HG02642 (cell line): ENCODE results near the gene TSPAN11.
"Not testable (repeated sequence)": the region's sequence is repeated elsewhere in the genome, so short reads cannot be mapped to it uniquely, and the experiment has no call there.

Experiments used
- ATAC-seq: cut with Tn5 transposase; IDR thresholded peaks from one replicate; pipeline ENCODE4 v1.9.1; 2021; ENCODE audit warnings: mild to moderate bottlenecking; ENCODE audit not compliant: unreplicated experiment, poor library complexity

TSPAN11 gene

GRCh38 chr12:31011746-31012566, 85.4 kb downstream of the TSPAN11 start:
- ATAC-seq, result no peak

GRCh38 chr12:31012567-31012891, 86.0 kb downstream of the TSPAN11 start:
- ATAC-seq, result not testable (repeated sequence)

GRCh38 chr12:31015215-31015614, 88.7 kb downstream of the TSPAN11 start:
- no peak for ATAC-seq

GRCh38 chr12:31016057-31016456, 89.5 kb downstream of the TSPAN11 start:
- no peak for ATAC-seq

GRCh38 chr12:31017535-31017934, 91.0 kb downstream of the TSPAN11 start:
- no peak for ATAC-seq

GRCh38 chr12:31018106-31018789, 91.7 kb downstream of the TSPAN11 start:
- ATAC-seq, result no peak

- no peak for ATAC-seq
Observed at GRCh38 chr12:31018790-31019505, 92.4 kb downstream of the TSPAN11 start.

GRCh38 chr12:31019561-31019960, 93.0 kb downstream of the TSPAN11 start:
- no peak for ATAC-seq

- no peak for ATAC-seq
Observed at GRCh38 chr12:31019976-31020375, 93.4 kb downstream of the TSPAN11 start.

- no peak for ATAC-seq
Observed at GRCh38 chr12:31020385-31021166, 94.0 kb downstream of the TSPAN11 start.

GRCh38 chr12:31021181-31021580, 94.6 kb downstream of the TSPAN11 start:
- no peak for ATAC-seq

- no peak for ATAC-seq
Observed at GRCh38 chr12:31021809-31022494, 95.4 kb downstream of the TSPAN11 start.

- no peak for ATAC-seq
Observed at GRCh38 chr12:31023271-31023724, 96.8 kb downstream of the TSPAN11 start.

GRCh38 chr12:31026202-31026601, 99.7 kb downstream of the TSPAN11 start:
- ATAC-seq, result no peak

GRCh38 chr12:31027006-31027405, 100.5 kb downstream of the TSPAN11 start:
- not testable (repeated sequence) for ATAC-seq

- ATAC-seq, result no peak
Observed at GRCh38 chr12:31029468-31029867, 102.9 kb downstream of the TSPAN11 start.

- ATAC-seq, result no peak
Observed at GRCh38 chr12:31029916-31030562, 103.5 kb downstream of the TSPAN11 start.

GRCh38 chr12:31031951-31032335, 105.4 kb downstream of the TSPAN11 start:
- ATAC-seq, result no peak

- ATAC-seq, result no peak
Observed at GRCh38 chr12:31033146-31033545, 106.6 kb downstream of the TSPAN11 start.
